Measurements from ENCODE around the gene BGN.

DNA sequence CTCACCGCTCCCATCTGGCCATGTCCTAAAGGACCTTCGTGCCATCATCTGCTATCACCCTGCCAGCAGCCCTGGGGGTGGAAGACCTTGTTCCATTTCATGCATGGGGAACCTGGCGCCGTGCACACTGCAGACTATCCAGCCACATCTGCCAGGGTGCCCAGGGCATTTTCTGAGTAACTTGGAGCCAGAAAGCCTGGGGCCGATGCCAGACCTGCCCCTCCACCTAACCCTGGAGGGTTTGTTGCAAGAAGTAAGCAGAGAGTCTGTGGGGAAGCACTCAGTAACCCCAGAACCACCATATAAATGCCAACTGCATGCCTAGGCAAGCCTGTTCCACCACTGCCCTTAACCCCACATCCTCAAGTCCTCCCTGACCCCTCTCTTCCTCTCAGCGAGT lies 31.7 kb upstream of the BGN start:
- TF ChIP-seq, protein P1, sequence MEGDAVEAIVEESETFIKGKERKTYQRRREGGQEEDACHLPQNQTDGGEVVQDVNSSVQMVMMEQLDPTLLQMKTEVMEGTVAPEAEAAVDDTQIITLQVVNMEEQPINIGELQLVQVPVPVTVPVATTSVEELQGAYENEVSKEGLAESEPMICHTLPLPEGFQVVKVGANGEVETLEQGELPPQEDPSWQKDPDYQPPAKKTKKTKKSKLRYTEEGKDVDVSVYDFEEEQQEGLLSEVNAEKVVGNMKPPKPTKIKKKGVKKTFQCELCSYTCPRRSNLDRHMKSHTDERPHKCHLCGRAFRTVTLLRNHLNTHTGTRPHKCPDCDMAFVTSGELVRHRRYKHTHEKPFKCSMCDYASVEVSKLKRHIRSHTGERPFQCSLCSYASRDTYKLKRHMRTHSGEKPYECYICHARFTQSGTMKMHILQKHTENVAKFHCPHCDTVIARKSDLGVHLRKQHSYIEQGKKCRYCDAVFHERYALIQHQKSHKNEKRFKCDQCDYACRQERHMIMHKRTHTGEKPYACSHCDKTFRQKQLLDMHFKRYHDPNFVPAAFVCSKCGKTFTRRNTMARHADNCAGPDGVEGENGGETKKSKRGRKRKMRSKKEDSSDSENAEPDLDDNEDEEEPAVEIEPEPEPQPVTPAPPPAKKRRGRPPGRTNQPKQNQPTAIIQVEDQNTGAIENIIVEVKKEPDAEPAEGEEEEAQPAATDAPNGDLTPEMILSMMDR (IDR thresholded peaks at IDR 0.05) = no peak
- no peak for TF ChIP-seq POLR2A (IDR thresholded peaks at IDR 0.05)

Measured in prostate gland (tissue), 2 donors.